Epidermal melanocyte (primary cell): Measurements from ENCODE around the gene TMPRSS9.

Source experiments
- DNase-seq: peaks from one replicate; pipeline ENCODE4 v3.0.0; 2011; ENCODE audit warnings: low spot score; ENCODE audit not compliant: insufficient read length

TMPRSS9 gene

GRCh38 chr19:2420490-2420889 is 60.4 kb downstream of the TMPRSS9 start:
- DNase-seq = no peak

- no peak for DNase-seq
These were observed 61.7 kb downstream of the TMPRSS9 start for GRCh38 chr19:2421581-2422306.

GRCh38 chr19:2423071-2423914 is 63.2 kb downstream of the TMPRSS9 start:
- DNase-seq = no peak

GRCh38 chr19:2423915-2424685 is 64.0 kb downstream of the TMPRSS9 start:
- no peak for DNase-seq

- peak; percentile 64 for DNase-seq
These were observed 64.9 kb downstream of the TMPRSS9 start for GRCh38 chr19:2424686-2425621.

GRCh38 chr19:2425622-2426581 is 65.8 kb downstream of the TMPRSS9 start:
- no peak for DNase-seq

GRCh38 chr19:2426611-2427428 is 66.8 kb downstream of the TMPRSS9 start:
- peak; percentile 72 for DNase-seq

- peak; percentile 99 for DNase-seq
These were observed 67.6 kb downstream of the TMPRSS9 start, which contains the start of gene TIMM13 for GRCh38 chr19:2427429-2428320. Gene TIMM13, minus strand, starts transcription at chr19:2427586. Its CDS starts 53 bp downstream, at chr19:2427533.

GRCh38 chr19:2428321-2428690 is 68.2 kb downstream of the TMPRSS9 start:
- DNase-seq = no peak

GRCh38 chr19:2428756-2429711 is 69.0 kb downstream of the TMPRSS9 start:
- no peak for DNase-seq

GRCh38 chr19:2429917-2430535 is 70.0 kb downstream of the TMPRSS9 start:
- no peak for DNase-seq

- DNase-seq = no peak
These were observed 71.4 kb downstream of the TMPRSS9 start for GRCh38 chr19:2431318-2432055.

GRCh38 chr19:2432131-2432848 is 72.2 kb downstream of the TMPRSS9 start:
- DNase-seq = no peak

- DNase-seq = no peak
These were observed 73.8 kb downstream of the TMPRSS9 start for GRCh38 chr19:2433854-2434253.

- no peak for DNase-seq
These were observed 74.2 kb downstream of the TMPRSS9 start for GRCh38 chr19:2434267-2434666.
